HG02763 (cell line): ENCODE data around the gene XPNPEP2.

Source experiments
- ATAC-seq: cut with Tn5 transposase; IDR thresholded peaks from one replicate; pipeline ENCODE4 v1.9.1; 2021; ENCODE audit warnings: mild to moderate bottlenecking, moderate library complexity; ENCODE audit not compliant: unreplicated experiment

Gene XPNPEP2

GRCh38 chrX:129779086-129779672, 40.4 kb downstream of the XPNPEP2 start:
- ATAC-seq, result no peak

- peak; percentile 23 for ATAC-seq
Observed at GRCh38 chrX:129779747-129780146, 41.0 kb downstream of the XPNPEP2 start, which contains the start of gene SASH3. SASH3 (plus strand) TSS chrX:129779949; CDS start chrX:129780098, 149 bp downstream.

- ATAC-seq, result no peak
Observed at GRCh38 chrX:129780441-129781105, 41.8 kb downstream of the XPNPEP2 start.

- peak; percentile 63 for ATAC-seq
Observed at GRCh38 chrX:129781134-129781672, 42.4 kb downstream of the XPNPEP2 start.

- ATAC-seq, result no peak
Observed at GRCh38 chrX:129781680-129782495, 43.1 kb downstream of the XPNPEP2 start.

- no peak for ATAC-seq
Observed at GRCh38 chrX:129782706-129783105, 43.9 kb downstream of the XPNPEP2 start.

- ATAC-seq, result no peak
Observed at GRCh38 chrX:129783291-129783713, 44.5 kb downstream of the XPNPEP2 start.

GRCh38 chrX:129784371-129784770, 45.6 kb downstream of the XPNPEP2 start:
- ATAC-seq, result no peak

GRCh38 chrX:129785160-129785947, 46.6 kb downstream of the XPNPEP2 start:
- ATAC-seq, result no peak

GRCh38 chrX:129786210-129786651, 47.5 kb downstream of the XPNPEP2 start:
- peak; percentile 73 for ATAC-seq

- ATAC-seq, result no peak
Observed at GRCh38 chrX:129787336-129788055, 48.7 kb downstream of the XPNPEP2 start.

GRCh38 chrX:129788527-129788926, 49.7 kb downstream of the XPNPEP2 start:
- ATAC-seq, result no peak

GRCh38 chrX:129790146-129790545, 51.4 kb downstream of the XPNPEP2 start:
- no peak for ATAC-seq

- no peak for ATAC-seq
Observed at GRCh38 chrX:129790808-129791207, 52.0 kb downstream of the XPNPEP2 start.

GRCh38 chrX:129791336-129791735, 52.6 kb downstream of the XPNPEP2 start:
- no peak for ATAC-seq

GRCh38 chrX:129791961-129792570, 53.3 kb downstream of the XPNPEP2 start:
- ATAC-seq, result no peak

- no peak for ATAC-seq
Observed at GRCh38 chrX:129792586-129793291, 54.0 kb downstream of the XPNPEP2 start.

GRCh38 chrX:129793604-129794191, 54.9 kb downstream of the XPNPEP2 start:
- no peak for ATAC-seq
